ENCODE data around the gene KRT85. TPM values are rescaled to one million over a fixed set of nuclear protein-coding genes. Genes with fewer than 3 reads are reported as not detected.
A peak's percentile ranks its signal among the peaks of the same experiment; 100 is the strongest.

The KRT85 gene
- total RNA-seq, 1 donor from 2014 or later = not detected

DNA sequence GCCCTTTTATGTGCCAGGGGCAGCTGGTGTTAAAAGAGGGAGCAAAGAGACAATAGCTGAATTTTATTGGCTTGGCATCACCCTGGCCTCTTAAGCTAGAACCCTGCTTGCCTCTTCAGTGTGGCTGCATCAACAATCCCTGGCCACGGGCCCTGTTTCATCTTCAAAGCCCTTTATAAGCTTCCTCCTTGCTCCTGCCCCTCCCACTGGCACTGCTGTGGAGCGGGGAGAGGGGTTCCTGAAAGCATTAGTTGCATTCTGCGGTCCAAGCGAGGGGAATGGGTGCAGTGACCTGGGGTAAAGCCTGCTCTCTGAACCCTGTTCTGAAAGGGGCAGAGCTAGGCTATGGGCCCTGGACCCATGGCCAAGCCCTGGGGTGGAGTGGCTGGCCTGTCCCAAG, 45.9 kb downstream of the KRT85 start:
- peaks cover 50% of the 10 kb centered on the region for H3K27me3 Mint-ChIP-seq (ENCODE audit: low read depth)
- peak in 1 of 2 experiments; percentile 1 for DNase-seq (ENCODE audit: low spot score in 2 of 2, unreplicated experiment in 2 of 2)
- no peak for TF ChIP-seq CTCF (IDR thresholded peaks at IDR 0.05; ENCODE audit: unreplicated experiment)
- no peaks in the 10 kb centered on the region for H3K36me3 Mint-ChIP-seq
- H3K4me1 Mint-ChIP-seq = no peaks in the 10 kb centered on the region
- no peak overlapping the region for H3K27ac Mint-ChIP-seq
- no peaks in the 10 kb centered on the region for H3K9me3 Mint-ChIP-seq
- H3K4me3 Mint-ChIP-seq = no peak overlapping the region

- Mint-ChIP-seq H3K4me3 (no peak within 1 kb of the TSS), H3K4me1 (no peaks in the 10 kb centered on the region), H3K27ac (no peak within 1 kb of the TSS), H3K9me3 (no peaks in the 10 kb centered on the region), H3K27me3 (ENCODE audit: low read depth) (peaks cover 50% of the 10 kb centered on the region), H3K36me3 (no peaks in the 10 kb centered on the region)
- peak in 1 of 2 experiments; percentile 12 for DNase-seq (ENCODE audit: low spot score in 2 of 2, unreplicated experiment in 2 of 2)
- TF ChIP-seq CTCF (IDR thresholded peaks at IDR 0.05; ENCODE audit: unreplicated experiment) = no peak
These were observed 46.4 kb downstream of the KRT85 start, which contains the start of gene KRT83 for GRCh38 chr12:52320784-52321400. Gene KRT83 (minus strand): TSS chr12:52321398. CDS start chr12:52321335, 63 bp downstream.

DNA sequence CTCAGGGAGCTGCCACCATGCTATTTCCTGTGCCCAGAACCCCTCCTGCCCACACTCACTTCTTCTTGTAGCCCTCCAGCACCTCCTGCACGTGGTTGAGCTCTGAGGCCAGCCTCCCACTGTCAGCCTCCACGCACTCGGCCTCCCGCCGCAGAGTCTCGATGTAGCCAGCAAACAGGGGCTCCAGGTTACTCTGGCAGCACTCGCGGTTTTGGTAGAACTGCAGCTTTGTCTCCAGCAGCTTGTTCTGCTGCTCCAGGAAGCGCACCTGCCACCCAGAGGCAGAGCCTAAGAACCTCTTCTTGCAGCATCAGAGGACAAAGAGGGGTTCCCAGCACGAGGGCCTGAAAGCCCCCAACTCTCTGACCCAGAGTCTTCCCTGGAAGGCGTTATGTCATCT, 48.2 kb downstream of the KRT85 start:
- Mint-ChIP-seq H3K9me3 (no peaks in the 10 kb centered on the region), H3K4me3 (no peak overlapping the region), H3K36me3 (no peaks in the 10 kb centered on the region), H3K27ac (no peak overlapping the region), H3K4me1 (no peaks in the 10 kb centered on the region), H3K27me3 (ENCODE audit: low read depth) (peaks cover 41% of the 10 kb centered on the region)
- TF ChIP-seq CTCF (IDR thresholded peaks at IDR 0.05; ENCODE audit: unreplicated experiment) = no peak
- DNase-seq (ENCODE audit: low spot score in 2 of 2, unreplicated experiment in 2 of 2) = peak in 1 of 2 experiments; percentile 5

DNA sequence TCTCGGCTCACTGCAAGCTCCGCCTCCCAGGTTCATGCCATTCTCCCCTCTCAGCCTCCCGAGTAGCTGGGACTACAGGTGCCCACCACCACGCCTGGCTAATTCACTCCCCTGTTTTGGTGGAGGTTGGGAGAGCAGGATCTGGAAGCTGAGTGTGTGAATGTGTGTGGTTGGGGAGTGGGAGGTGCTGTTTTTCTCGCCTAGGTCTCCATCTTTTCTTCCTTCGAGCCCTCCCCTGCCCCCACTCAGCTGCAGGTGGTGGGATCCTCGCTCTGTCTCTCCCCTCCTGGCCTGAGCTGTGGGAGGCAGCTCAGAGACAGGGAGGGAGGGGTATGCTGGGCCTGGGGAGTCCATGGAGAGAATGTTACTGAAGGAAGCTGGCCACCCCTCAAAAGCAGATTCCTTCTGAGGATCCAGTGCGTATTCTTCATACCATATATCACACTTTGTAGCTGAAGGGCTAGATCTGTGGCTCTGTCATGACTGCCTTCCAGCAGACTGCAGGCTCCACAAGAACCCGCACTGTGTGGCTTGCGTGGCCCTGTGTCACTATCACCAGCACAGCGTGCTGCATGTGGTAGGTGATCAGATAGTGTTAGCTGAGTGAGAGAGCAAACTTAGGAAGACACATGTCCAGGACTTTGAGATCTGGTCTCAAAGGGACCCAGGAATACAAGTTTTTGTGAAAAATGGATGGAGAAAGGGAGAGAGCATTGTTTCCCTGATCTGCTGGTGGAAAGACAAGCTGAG, 48.9 kb downstream of the KRT85 start:
- DNase-seq (ENCODE audit: low spot score in 2 of 2, unreplicated experiment in 2 of 2) = no peak
- H3K27ac Mint-ChIP-seq = no peak overlapping the region

GRCh38 chr12:52317468-52318052, 49.7 kb downstream of the KRT85 start:
- Mint-ChIP-seq H3K4me1 (no peaks in the 10 kb centered on the region), H3K27me3 (ENCODE audit: low read depth) (peaks cover 48% of the 10 kb centered on the region), H3K27ac (no peak overlapping the region), H3K4me3 (no peak overlapping the region), H3K9me3 (no peaks in the 10 kb centered on the region), H3K36me3 (no peaks in the 10 kb centered on the region)
- no peak for TF ChIP-seq CTCF (IDR thresholded peaks at IDR 0.05; ENCODE audit: unreplicated experiment)
- no peak for DNase-seq (ENCODE audit: low spot score in 2 of 2, unreplicated experiment in 2 of 2)

More for the DNA sequence above, 48.9 kb downstream of the KRT85 start:
- Mint-ChIP-seq H3K9me3 (no peaks in the 10 kb centered on the region), H3K4me1 (no peaks in the 10 kb centered on the region), H3K4me3 (no peak overlapping the region), H3K36me3 (no peaks in the 10 kb centered on the region), H3K27me3 (ENCODE audit: low read depth) (peaks cover 47% of the 10 kb centered on the region)
- TF ChIP-seq CTCF (IDR thresholded peaks at IDR 0.05; ENCODE audit: unreplicated experiment) = no peak
